ENCODE measurements around the gene TSG101.

The TSG101 gene

DNA sequence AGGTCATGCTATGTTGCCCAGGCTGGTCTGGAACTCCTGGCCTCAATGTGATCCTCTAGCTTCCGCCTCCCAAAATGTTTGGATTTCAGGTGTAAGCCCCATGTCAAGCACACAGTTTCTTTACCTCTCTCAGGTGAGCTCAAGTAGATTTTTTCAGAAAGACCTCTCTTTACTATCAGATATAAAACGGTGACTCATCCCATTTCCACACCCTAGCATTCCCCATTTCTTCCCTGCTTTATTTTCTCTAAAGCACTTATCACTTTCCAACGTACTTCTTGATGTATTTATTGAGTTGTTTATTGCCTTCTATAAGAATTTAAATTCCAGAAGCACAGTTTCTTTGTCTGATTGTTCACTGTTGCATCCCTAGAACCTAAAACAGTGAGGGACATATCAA lies 3.7 kb downstream of the TSG101 start:
- DNase-seq, result no peak
- no peak for TF ChIP-seq GATA1 (IDR thresholded peaks at IDR 0.05; ENCODE audit: low read depth, low read length)
- no peak for TF ChIP-seq POLR2A (IDR thresholded peaks at IDR 0.05; ENCODE audit: low read length)

DNA sequence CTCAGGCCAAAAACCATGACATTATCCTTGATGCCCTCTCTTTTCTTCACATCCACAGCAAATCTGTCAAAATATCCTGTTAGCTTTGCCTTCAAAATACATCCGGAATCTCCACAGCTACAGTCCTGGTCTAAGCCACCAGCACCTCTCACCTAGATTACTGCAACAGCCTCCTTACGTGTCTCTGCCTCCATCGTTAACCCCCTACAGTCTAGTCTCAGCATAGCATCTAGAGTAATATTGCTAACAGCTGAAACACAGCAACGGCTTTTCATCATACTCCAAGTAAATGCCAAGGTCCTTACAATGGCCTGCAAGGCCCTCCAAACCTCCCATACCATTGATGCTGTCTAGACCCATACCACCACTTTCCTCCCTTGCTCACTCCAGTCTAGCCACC lies 4.4 kb downstream of the TSG101 start:
- TF ChIP-seq POLR2A (IDR thresholded peaks at IDR 0.05; ENCODE audit: low read length) (no peak), GATA1 (IDR thresholded peaks at IDR 0.05; ENCODE audit: low read depth, low read length) (no peak)
- peak in 1 of 2 experiments; percentile 10 for DNase-seq

- no peak for TF ChIP-seq POLR2A (IDR thresholded peaks at IDR 0.05; ENCODE audit: low read length)
- TF ChIP-seq GATA1 (IDR thresholded peaks at IDR 0.05; ENCODE audit: low read depth, low read length), result no peak
- DNase-seq, result no peak
Observed at GRCh38 chr11:18521122-18521521, 5.6 kb downstream of the TSG101 start.

- DNase-seq, result no peak
- TF ChIP-seq POLR2A (IDR thresholded peaks at IDR 0.05; ENCODE audit: low read length) (no peak), GATA1 (IDR thresholded peaks at IDR 0.05; ENCODE audit: low read depth, low read length) (no peak)
Observed at GRCh38 chr11:18502352-18502751, 24.4 kb downstream of the TSG101 start.

- no peak for DNase-seq
- TF ChIP-seq POLR2A (IDR thresholded peaks at IDR 0.05; ENCODE audit: low read length), result no peak
- no peak for TF ChIP-seq GATA1 (IDR thresholded peaks at IDR 0.05; ENCODE audit: low read depth, low read length)
Observed at GRCh38 chr11:18501629-18502028, 25.1 kb downstream of the TSG101 start.

- no peak for DNase-seq
- TF ChIP-seq POLR2A (IDR thresholded peaks at IDR 0.05; ENCODE audit: low read length) (no peak), GATA1 (IDR thresholded peaks at IDR 0.05; ENCODE audit: low read depth, low read length) (no peak)
Observed at GRCh38 chr11:18498039-18498438, 28.7 kb downstream of the TSG101 start.

- TF ChIP-seq POLR2A (IDR thresholded peaks at IDR 0.05; ENCODE audit: low read length) (no peak), GATA1 (IDR thresholded peaks at IDR 0.05; ENCODE audit: low read depth, low read length) (no peak)
- no peak for DNase-seq
Observed at GRCh38 chr11:18495703-18496102, 31.0 kb downstream of the TSG101 start.

- TF ChIP-seq GATA1 (IDR thresholded peaks at IDR 0.05; ENCODE audit: low read depth, low read length) (no peak), POLR2A (IDR thresholded peaks at IDR 0.05; ENCODE audit: low read length) (no peak)
- DNase-seq, result no peak
Observed at GRCh38 chr11:18495271-18495670, 31.5 kb downstream of the TSG101 start.

- no peak for TF ChIP-seq GATA1 (IDR thresholded peaks at IDR 0.05; ENCODE audit: low read depth, low read length)
- no peak for TF ChIP-seq POLR2A (IDR thresholded peaks at IDR 0.05; ENCODE audit: low read length)
- no peak for DNase-seq
Observed at GRCh38 chr11:18493310-18493709, 33.4 kb downstream of the TSG101 start.

- TF ChIP-seq GATA1 (IDR thresholded peaks at IDR 0.05; ENCODE audit: low read depth, low read length) (no peak), POLR2A (IDR thresholded peaks at IDR 0.05; ENCODE audit: low read length) (no peak)
- DNase-seq, result no peak
Observed at GRCh38 chr11:18492888-18493287, 33.9 kb downstream of the TSG101 start.

- TF ChIP-seq GATA1 (IDR thresholded peaks at IDR 0.05; ENCODE audit: low read depth, low read length) (no peak), POLR2A (IDR thresholded peaks at IDR 0.05; ENCODE audit: low read length) (no peak)
- DNase-seq, result no peak
Observed at GRCh38 chr11:18491924-18492323, 34.8 kb downstream of the TSG101 start.

DNA sequence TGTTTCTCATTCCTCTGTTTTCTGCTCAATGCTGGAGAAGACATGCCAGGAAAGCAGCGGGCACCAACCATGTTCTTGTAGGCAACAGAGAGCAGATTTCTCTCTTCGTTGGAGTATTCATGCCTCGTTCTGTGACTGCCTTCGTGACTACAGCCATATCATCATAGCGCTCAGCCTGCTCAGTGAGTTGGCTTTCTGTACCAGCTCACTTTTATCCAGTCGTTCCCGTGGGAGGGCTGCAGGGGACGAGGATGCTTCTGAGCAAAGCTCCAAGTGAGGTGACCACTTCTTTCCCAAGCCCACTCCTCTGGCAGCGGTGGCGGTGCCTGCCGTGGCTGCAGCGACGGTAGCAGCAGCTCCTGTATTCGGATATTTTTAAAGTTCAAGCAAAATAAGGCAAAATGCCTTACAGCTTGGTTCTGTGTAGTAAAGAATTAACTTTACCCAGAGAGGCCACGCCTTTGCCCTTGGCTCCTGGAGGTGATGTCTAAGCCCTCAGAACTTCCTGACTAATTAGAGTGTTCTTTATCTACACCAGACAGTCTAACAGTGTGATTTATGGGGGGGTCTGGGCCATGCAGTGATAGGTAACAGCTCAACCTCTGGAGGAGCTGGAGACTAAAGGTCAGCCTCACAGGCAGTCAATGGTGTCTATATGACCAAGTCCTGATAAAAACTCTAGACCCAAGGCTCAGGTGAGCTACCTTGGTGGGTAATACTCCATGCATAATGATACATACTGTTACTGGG lies 35.8 kb downstream of the TSG101 start:
- TF ChIP-seq GATA1 (IDR thresholded peaks at IDR 0.05; ENCODE audit: low read depth, low read length), result no peak
- no peak for DNase-seq

DNA sequence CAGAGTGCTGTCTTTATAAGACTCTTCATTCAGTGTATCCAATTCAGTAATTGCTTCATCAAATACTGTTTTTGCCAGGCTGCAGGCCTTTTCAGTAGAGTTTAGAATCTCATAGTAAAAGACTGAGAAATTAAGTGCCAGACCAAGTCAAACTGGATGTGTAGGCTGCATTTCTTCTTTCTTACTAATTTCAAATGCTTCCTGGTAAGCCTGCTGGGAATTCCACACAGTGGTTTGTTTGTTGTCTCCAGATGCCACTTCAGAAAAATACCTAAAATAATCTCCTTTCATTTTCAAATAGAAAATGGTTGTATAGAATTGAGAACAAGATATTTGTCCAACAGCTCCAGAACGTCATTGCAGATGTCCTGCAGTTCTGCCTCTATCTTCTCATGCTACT lies 36.4 kb downstream of the TSG101 start:
- DNase-seq, result no peak

GRCh38 chr11:18485913-18486528 lies 40.7 kb downstream of the TSG101 start:
- no peak for DNase-seq
- TF ChIP-seq GATA1 (IDR thresholded peaks at IDR 0.05; ENCODE audit: low read depth, low read length), result no peak
- TF ChIP-seq POLR2A (IDR thresholded peaks at IDR 0.05; ENCODE audit: low read length), result no peak

More for the DNA sequence above, 36.4 kb downstream of the TSG101 start:
- TF ChIP-seq GATA1 (IDR thresholded peaks at IDR 0.05; ENCODE audit: low read depth, low read length) (no peak), POLR2A (IDR thresholded peaks at IDR 0.05; ENCODE audit: low read length) (no peak)

DNA sequence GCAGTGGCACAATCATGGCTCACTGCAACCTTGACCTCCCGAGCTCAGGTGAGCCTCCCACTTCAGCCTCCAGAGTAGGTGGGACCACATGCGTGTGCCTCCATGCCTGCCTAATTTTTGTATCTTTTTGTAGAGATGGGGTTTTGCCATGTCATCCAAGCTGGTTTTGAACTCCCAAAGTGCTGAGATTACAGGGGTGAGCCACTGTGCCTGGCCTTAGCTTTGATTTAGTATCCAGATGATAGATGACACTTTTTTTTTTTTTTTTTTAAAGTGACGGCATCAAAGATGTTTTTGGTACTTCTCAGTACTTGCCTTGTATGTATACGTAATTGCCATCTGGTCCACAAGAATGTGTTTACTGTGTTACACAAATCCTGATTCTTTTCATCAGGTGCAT lies 47.7 kb downstream of the TSG101 start:
- DNase-seq, result no peak
- no peak for TF ChIP-seq GATA1 (IDR thresholded peaks at IDR 0.05; ENCODE audit: low read depth, low read length)

All from erythroblast (primary cell).